ENCODE data around the gene CSPG4.
"Not testable (repeated sequence)": the region's sequence is repeated elsewhere in the genome, so short reads cannot be mapped to it uniquely, and the experiment has no call there.

Gene CSPG4

GRCh38 chr15:75734861-75735760 is 22.5 kb upstream of the CSPG4 start:
- not testable (repeated sequence) for H3K4me1 ChIP-seq (ENCODE audit: insufficient read depth, low read length); H3K4me3 ChIP-seq (ENCODE audit: low read length); H2AFZ ChIP-seq (ENCODE audit: low read depth, low read length); H3K36me3 ChIP-seq (ENCODE audit: insufficient read depth, low read length); H3K27me3 ChIP-seq (ENCODE audit: insufficient read depth, low read length); H3K9me3 ChIP-seq (ENCODE audit: low read length)

DNA sequence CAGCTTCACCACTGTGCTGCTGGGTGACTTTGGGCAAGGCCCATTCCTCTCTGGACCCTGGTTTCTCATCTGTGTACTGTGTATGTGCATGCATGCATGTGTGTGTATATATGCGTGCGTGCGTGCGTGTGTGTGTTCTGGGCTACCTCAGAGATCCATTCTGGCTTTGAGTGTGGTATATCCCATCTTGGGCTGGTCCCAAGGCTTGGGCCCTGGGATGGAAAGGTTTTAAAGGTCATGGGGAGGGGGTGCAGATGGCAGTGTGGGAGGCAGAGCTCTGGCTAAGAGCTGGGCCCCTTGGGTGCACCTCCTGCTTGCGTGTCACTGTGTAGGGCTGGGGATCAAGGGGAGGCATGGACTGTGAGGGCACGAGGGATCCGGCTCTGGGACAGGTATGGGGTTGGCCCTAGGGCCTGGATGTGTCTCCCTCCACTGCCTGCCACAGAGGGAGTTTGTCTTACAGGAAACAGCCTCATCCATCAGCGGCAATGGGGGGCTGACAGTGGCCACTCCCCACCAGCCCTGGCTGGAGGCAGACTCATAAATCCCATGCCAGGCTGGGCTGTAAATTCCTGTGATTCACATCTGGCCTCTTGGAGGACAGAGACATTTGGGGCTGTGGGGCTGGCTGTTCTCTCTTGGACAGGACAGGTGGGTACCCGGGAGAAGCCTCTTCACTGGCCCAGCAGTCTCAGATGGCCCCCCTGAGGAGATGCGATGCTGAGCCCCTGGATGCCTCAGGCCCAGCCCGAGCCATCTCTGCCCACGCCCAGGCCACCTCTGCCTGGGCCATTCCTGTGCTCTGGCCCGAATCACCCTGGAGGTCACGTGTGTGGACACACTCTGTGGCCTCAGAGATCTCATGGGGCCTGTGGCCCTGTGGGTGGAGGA is 21.4 kb upstream of the CSPG4 start:
- H3K4me3 ChIP-seq (ENCODE audit: low read length), result no peak overlapping the region
- H3K36me3 ChIP-seq (ENCODE audit: insufficient read depth, low read length), result no peaks in the 10 kb centered on the region
- H2AFZ ChIP-seq (ENCODE audit: low read depth, low read length), result no peak overlapping the region
- H3K9me3 ChIP-seq (ENCODE audit: low read length), result no peaks in the 10 kb centered on the region
- H3K4me1 ChIP-seq (ENCODE audit: insufficient read depth, low read length), result peaks cover 6% of the 10 kb centered on the region
- H3K27me3 ChIP-seq (ENCODE audit: insufficient read depth, low read length), result no peaks in the 10 kb centered on the region

DNA sequence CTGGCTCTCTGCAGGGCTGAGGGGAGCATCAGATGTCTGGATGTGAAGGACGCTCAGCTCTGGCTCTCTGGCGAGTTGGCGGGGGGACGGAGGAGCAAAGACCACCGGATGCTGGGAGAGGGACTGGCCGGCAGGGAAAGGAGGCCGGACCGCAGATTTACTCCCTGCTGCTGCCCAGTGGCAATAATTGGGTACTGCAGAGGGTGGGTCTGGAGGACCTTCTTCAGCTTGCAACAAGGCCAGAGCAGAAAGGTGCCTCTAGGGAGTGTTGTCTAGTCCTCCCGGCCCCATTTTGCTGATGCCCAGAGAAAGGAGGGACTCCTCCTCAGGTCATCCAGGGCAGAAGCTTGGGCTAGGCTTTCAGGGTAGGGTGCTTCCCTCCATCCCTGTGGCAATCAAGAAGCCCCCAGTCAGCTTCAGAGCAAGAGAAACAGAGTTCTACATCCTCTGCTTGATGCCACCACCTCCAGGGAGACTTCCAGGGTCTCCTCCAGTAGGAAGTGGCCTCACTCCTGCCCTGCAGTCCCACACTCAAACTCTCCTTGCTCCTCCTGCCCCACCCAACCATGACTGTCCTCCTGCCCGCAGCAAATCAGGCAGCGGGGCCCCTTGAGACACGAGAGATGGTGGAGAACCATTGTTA is 20.3 kb upstream of the CSPG4 start:
- no peak overlapping the region for H3K4me3 ChIP-seq (ENCODE audit: low read length)
- peaks cover 2% of the 10 kb centered on the region for H3K4me1 ChIP-seq (ENCODE audit: insufficient read depth, low read length)
- no peak overlapping the region for H2AFZ ChIP-seq (ENCODE audit: low read depth, low read length)
- no peaks in the 10 kb centered on the region for H3K36me3 ChIP-seq (ENCODE audit: insufficient read depth, low read length)
- H3K9me3 ChIP-seq (ENCODE audit: low read length), result no peaks in the 10 kb centered on the region
- H3K27me3 ChIP-seq (ENCODE audit: insufficient read depth, low read length), result no peaks in the 10 kb centered on the region

- Histone ChIP-seq H3K27me3 (ENCODE audit: insufficient read depth, low read length) (no peaks in the 10 kb centered on the region), H3K9me3 (ENCODE audit: low read length) (no peaks in the 10 kb centered on the region), H3K4me3 (ENCODE audit: low read length) (no peak overlapping the region), H2AFZ (ENCODE audit: low read depth, low read length) (no peak overlapping the region), H3K4me1 (ENCODE audit: insufficient read depth, low read length) (no peaks in the 10 kb centered on the region), H3K36me3 (ENCODE audit: insufficient read depth, low read length) (no peaks in the 10 kb centered on the region)
Measured at GRCh38 chr15:75732177-75732808, 19.6 kb upstream of the CSPG4 start.

GRCh38 chr15:75731248-75732151 is 18.9 kb upstream of the CSPG4 start:
- Histone ChIP-seq H3K9me3 (ENCODE audit: low read length) (no peaks in the 10 kb centered on the region), H3K27me3 (ENCODE audit: insufficient read depth, low read length) (peaks cover 3% of the 10 kb centered on the region), H3K36me3 (ENCODE audit: insufficient read depth, low read length) (no peaks in the 10 kb centered on the region), H2AFZ (ENCODE audit: low read depth, low read length) (no peak overlapping the region), H3K4me1 (ENCODE audit: insufficient read depth, low read length) (no peaks in the 10 kb centered on the region), H3K4me3 (ENCODE audit: low read length) (no peak overlapping the region)

GRCh38 chr15:75730376-75731247 is 18.0 kb upstream of the CSPG4 start:
- not testable (repeated sequence) for H2AFZ ChIP-seq (ENCODE audit: low read depth, low read length); H3K27me3 ChIP-seq (ENCODE audit: insufficient read depth, low read length); H3K9me3 ChIP-seq (ENCODE audit: low read length); H3K4me1 ChIP-seq (ENCODE audit: insufficient read depth, low read length); H3K36me3 ChIP-seq (ENCODE audit: insufficient read depth, low read length); H3K4me3 ChIP-seq (ENCODE audit: low read length)

GRCh38 chr15:75729326-75730069 is 16.9 kb upstream of the CSPG4 start:
- Histone ChIP-seq H3K36me3 (ENCODE audit: insufficient read depth, low read length) (no peaks in the 10 kb centered on the region), H3K4me3 (ENCODE audit: low read length) (no peak overlapping the region), H3K9me3 (ENCODE audit: low read length) (no peaks in the 10 kb centered on the region), H2AFZ (ENCODE audit: low read depth, low read length) (no peak overlapping the region), H3K27me3 (ENCODE audit: insufficient read depth, low read length) (peaks cover 3% of the 10 kb centered on the region), H3K4me1 (ENCODE audit: insufficient read depth, low read length) (no peaks in the 10 kb centered on the region)

- no peak overlapping the region for H3K4me3 ChIP-seq (ENCODE audit: low read length)
- H3K27me3 ChIP-seq (ENCODE audit: insufficient read depth, low read length), result peaks cover 4% of the 10 kb centered on the region
- no peak overlapping the region for H2AFZ ChIP-seq (ENCODE audit: low read depth, low read length)
- peaks cover 8% of the 10 kb centered on the region for H3K4me1 ChIP-seq (ENCODE audit: insufficient read depth, low read length)
- H3K9me3 ChIP-seq (ENCODE audit: low read length), result no peaks in the 10 kb centered on the region
- H3K36me3 ChIP-seq (ENCODE audit: insufficient read depth, low read length), result no peaks in the 10 kb centered on the region
Measured at GRCh38 chr15:75727851-75728715, 15.4 kb upstream of the CSPG4 start.

GRCh38 chr15:75727031-75727531 is 14.4 kb upstream of the CSPG4 start:
- Histone ChIP-seq H3K36me3 (ENCODE audit: insufficient read depth, low read length) (no peaks in the 10 kb centered on the region), H2AFZ (ENCODE audit: low read depth, low read length) (no peak overlapping the region), H3K4me3 (ENCODE audit: low read length) (no peak overlapping the region), H3K9me3 (ENCODE audit: low read length) (no peaks in the 10 kb centered on the region), H3K4me1 (ENCODE audit: insufficient read depth, low read length) (peaks cover 8% of the 10 kb centered on the region), H3K27me3 (ENCODE audit: insufficient read depth, low read length) (peaks cover 6% of the 10 kb centered on the region)

Measured in neuron (in vitro differentiated cells).